GM23338 (cell line): ENCODE results near the gene EGFR. TPM values are rescaled to one million over a fixed set of nuclear protein-coding genes. Genes with fewer than 3 reads are reported as not detected.

Source experiments
- ATAC-seq: fragments of 200-7000 bp; cut with Tn5 transposase; 3 replicates; pipeline ENCODE4 v1.9.1; 2020
- DNase-seq: peaks from one replicate; pipeline ENCODE4 v3.0.0-alpha.2; 2015; ENCODE audit warnings: low spot score
- H2AFZ ChIP-seq: fragments of 200-600 bp; sonication (generic); 2 replicates; pipeline ENCODE4 v1.8.0; 2016; ENCODE audit warnings: antibody characterized with exemption, mild to moderate bottlenecking, moderate library complexity
- H3F3A ChIP-seq: fragments of 200-600 bp; sonication (generic); replicated peaks from 2 replicates; pipeline ENCODE4 v1.8.0; 2017; ENCODE audit warnings: antibody characterized with exemption, mixed run types, low read depth
- H3K27ac ChIP-seq: fragments of 200-600 bp; sonication (generic); 2 replicates; pipeline ENCODE4 v1.6.1; 2016; ENCODE audit warnings: low read depth
- H3K27me3 ChIP-seq: fragments of 200-600 bp; sonication (generic); 2 replicates; pipeline ENCODE4 v1.8.0; 2016; ENCODE audit warnings: mild to moderate bottlenecking, mixed run types, moderate library complexity; ENCODE audit not compliant: insufficient read depth
- H3K36me3 ChIP-seq: fragments of 200-600 bp; sonication (generic); 2 replicates; pipeline ENCODE4 v1.8.0; 2016; ENCODE audit warnings: mild to moderate bottlenecking; ENCODE audit not compliant: insufficient read depth
- H3K4me1 ChIP-seq: fragments of 200-600 bp; sonication (generic); 2 replicates; pipeline ENCODE4 v1.8.0; 2016; ENCODE audit warnings: mild to moderate bottlenecking, moderate library complexity; ENCODE audit not compliant: insufficient read depth
- H3K4me2 ChIP-seq: fragments of 200-600 bp; sonication (generic); 2 replicates; pipeline ENCODE4 v1.7.1; 2017; ENCODE audit warnings: mixed run types
- H3K4me3 ChIP-seq: fragments of 200-600 bp; sonication (generic); 2 replicates; pipeline ENCODE4 v1.6.1; 2016; ENCODE audit warnings: mixed run types
- H3K79me2 ChIP-seq: fragments of 200-600 bp; sonication (generic); replicated peaks from 2 replicates; pipeline ENCODE4 v1.8.0; 2017; ENCODE audit warnings: mild to moderate bottlenecking; ENCODE audit not compliant: insufficient read depth
- H3K9me2 ChIP-seq: fragments of 200-600 bp; sonication (generic); 2 replicates; pipeline ENCODE4 v1.8.0; 2017; ENCODE audit not compliant: insufficient read depth
- H4K20me1 ChIP-seq: fragments of 200-600 bp; sonication (generic); replicated peaks from 2 replicates; pipeline ENCODE4 v1.8.0; 2017; ENCODE audit warnings: mild to moderate bottlenecking; ENCODE audit not compliant: insufficient read depth
- H3K27ac Mint-ChIP-seq: 2 replicates; pipeline ENCODE4 v1.8.0; 2020; ENCODE audit warnings: inconsistent platforms, mild to moderate bottlenecking, moderate library complexity, mixed read lengths
- H3K27me3 Mint-ChIP-seq: 3 replicates; pipeline ENCODE4 v1.8.0; 2022; ENCODE audit warnings: low read depth, mild to moderate bottlenecking, moderate library complexity, mixed read lengths, inconsistent platforms; ENCODE audit not compliant: insufficient read depth, poor library complexity
- H3K36me3 Mint-ChIP-seq: 3 replicates; pipeline ENCODE4 v1.8.0; 2021; ENCODE audit warnings: low read depth, mild to moderate bottlenecking, inconsistent platforms, moderate library complexity, mixed read lengths
- H3K4me1 Mint-ChIP-seq: 3 replicates; pipeline ENCODE4 v1.8.0; 2020; ENCODE audit warnings: mild to moderate bottlenecking, inconsistent platforms, mixed read lengths
- H3K4me3 Mint-ChIP-seq: 3 replicates; pipeline ENCODE4 v1.8.0; 2021; ENCODE audit warnings: moderate library complexity, mild to moderate bottlenecking, inconsistent platforms, mixed read lengths
- H3K9me3 Mint-ChIP-seq: 3 replicates; pipeline ENCODE4 v1.8.0; 2020; ENCODE audit warnings: moderate library complexity, mild to moderate bottlenecking, inconsistent platforms, mixed read lengths
- CREB1 ChIP-seq: fragments of 250-450 bp; sonication (Bioruptor Pico); IDR thresholded peaks from 2 replicates; pipeline ENCODE4 v1.5.0; 2020; ENCODE audit warnings: low read depth, mild to moderate bottlenecking, moderate library complexity
- CTCF ChIP-seq, 2 experiments: fragments of 200-600 bp in 1 of 2; sonication (generic) in 1 of 2; conservative IDR thresholded peaks; 2 replicates each; pipeline versions ENCODE4 v1.5.1 to v1.6.1; 2016 to 2017; ENCODE audit warnings: antibody characterized with exemption in 2 of 2, low read depth in 2 of 2, mild to moderate bottlenecking in 2 of 2, moderate library complexity in 1 of 2
- ETS1 ChIP-seq: IDR thresholded peaks from 2 replicates; pipeline ENCODE4 v1.6.1; 2016; ENCODE audit warnings: antibody characterized with exemption
- EZH2 ChIP-seq: fragments of 200-600 bp; sonication (generic); IDR thresholded peaks from one replicate; pipeline ENCODE4 v1.8.0; 2017; ENCODE audit warnings: antibody characterized with exemption, mild to moderate bottlenecking, low read depth; ENCODE audit not compliant: unreplicated experiment
- EZH2phosphoT487 ChIP-seq: fragments of 200-600 bp; sonication (generic); IDR thresholded peaks from one replicate; pipeline ENCODE4 v1.8.1; 2018; ENCODE audit warnings: antibody characterized with exemption; ENCODE audit not compliant: unreplicated experiment
- JUNB ChIP-seq: IDR thresholded peaks from one replicate; pipeline ENCODE4 v1.6.1; 2016; ENCODE audit warnings: antibody characterized with exemption; ENCODE audit not compliant: unreplicated experiment
- NANOG ChIP-seq: IDR thresholded peaks from 2 replicates; pipeline ENCODE4 v1.6.1; 2016; ENCODE audit warnings: antibody characterized with exemption, borderline replicate concordance
- POLR2AphosphoS5 ChIP-seq: IDR thresholded peaks from 2 replicates; pipeline ENCODE4 v1.6.1; 2016; ENCODE audit warnings: antibody characterized with exemption, low read depth
- REST ChIP-seq: IDR thresholded peaks from one replicate; pipeline ENCODE4 v1.6.1; 2018; ENCODE audit warnings: antibody characterized with exemption; ENCODE audit not compliant: unreplicated experiment
- STAT1 ChIP-seq: IDR thresholded peaks from one replicate; pipeline ENCODE4 v1.6.1; 2016; ENCODE audit warnings: antibody characterized with exemption; ENCODE audit not compliant: unreplicated experiment
- ZNF114 ChIP-seq: fragments of 250-450 bp; sonication (Bioruptor Pico); IDR thresholded peaks from 2 replicates; pipeline ENCODE4 v1.5.0; 2020; ENCODE audit warnings: mild to moderate bottlenecking, moderate library complexity
- ZNF331 ChIP-seq: fragments of 250-450 bp; sonication (Bioruptor Pico); IDR thresholded peaks from 2 replicates; pipeline ENCODE4 v1.5.0; 2020; ENCODE audit warnings: low read depth, mild to moderate bottlenecking, moderate library complexity
- polyA plus RNA-seq: library from polyadenylated mRNA; unstranded; fragments of >200 nt; fragmentation: Nextera tagmentation; extraction: Ambion mirVana; gene quantifications from 2 replicates; pipeline ENCODE4 v1.2.1, GENCODE V29; 2016
- total RNA-seq: library from RNA; depleted of rRNA; stranded (reverse); fragments of >200 nt; shearing (Covaris generic); gene quantifications from 2 replicates; pipeline ENCODE4 v1.2.3, GENCODE V29; 2014

Gene EGFR
- total and polyA plus RNA-seq, 2 experiments from 2014 or later: 1.5 to 4.5 TPM

GRCh38 chr7:55194522-55194921 lies 175.7 kb downstream of the EGFR start (continued):
- no peak for TF ChIP-seq EZH2phosphoT487
- no peak for TF ChIP-seq REST
- TF ChIP-seq ZNF114: no peak
- TF ChIP-seq EZH2: no peak
- TF ChIP-seq POLR2AphosphoS5: no peak
- TF ChIP-seq CTCF (conservative IDR thresholded peaks at IDR 0.05; ENCODE audit: low read depth in 2 of 2): no peak
- no peak for TF ChIP-seq ZNF331 (CRISPR knock-in tag)
- no peak for TF ChIP-seq JUNB

GRCh38 chr7:55198634-55199392 lies 180.0 kb downstream of the EGFR start:
- Histone ChIP-seq H3K79me2 (no peaks in the 10 kb centered on the region), H3K27me3 (no peaks in the 10 kb centered on the region), H3K27ac (no peak overlapping the region), H3K36me3 (no peaks in the 10 kb centered on the region), H4K20me1 (no peaks in the 10 kb centered on the region), H3K9me2 (no peaks in the 10 kb centered on the region), H3K4me1 (no peaks in the 10 kb centered on the region; the same call in 1 of the 2 replicates), H2AFZ (no peak overlapping the region), H3K4me2 (no peak overlapping the region), H3K4me3 (no peak overlapping the region), H3F3A (no peaks in the 10 kb centered on the region)
- Mint-ChIP-seq H3K36me3 (no peaks in the 10 kb centered on the region), H3K4me3 (no peak overlapping the region), H3K4me1 (peaks cover 26% of the 10 kb centered on the region), H3K27me3 (no peaks in the 10 kb centered on the region), H3K9me3 (no peaks in the 10 kb centered on the region), H3K27ac (no peak overlapping the region)
- ATAC-seq (no peak), DNase-seq (no peak)
- no peak for TF ChIP-seq NANOG
- no peak for TF ChIP-seq ETS1
- TF ChIP-seq REST: no peak
- TF ChIP-seq JUNB: no peak
- TF ChIP-seq CREB1 (CRISPR knock-in tag): no peak
- TF ChIP-seq POLR2AphosphoS5: no peak
- TF ChIP-seq EZH2: no peak
- TF ChIP-seq STAT1: no peak
- no peak for TF ChIP-seq ZNF114
- no peak for TF ChIP-seq EZH2phosphoT487
- no peak for TF ChIP-seq CTCF (conservative IDR thresholded peaks at IDR 0.05; ENCODE audit: low read depth in 2 of 2)
- TF ChIP-seq ZNF331 (CRISPR knock-in tag): no peak
